Measurements from ENCODE around the gene PLA2G4F.

The PLA2G4F gene, protein sequence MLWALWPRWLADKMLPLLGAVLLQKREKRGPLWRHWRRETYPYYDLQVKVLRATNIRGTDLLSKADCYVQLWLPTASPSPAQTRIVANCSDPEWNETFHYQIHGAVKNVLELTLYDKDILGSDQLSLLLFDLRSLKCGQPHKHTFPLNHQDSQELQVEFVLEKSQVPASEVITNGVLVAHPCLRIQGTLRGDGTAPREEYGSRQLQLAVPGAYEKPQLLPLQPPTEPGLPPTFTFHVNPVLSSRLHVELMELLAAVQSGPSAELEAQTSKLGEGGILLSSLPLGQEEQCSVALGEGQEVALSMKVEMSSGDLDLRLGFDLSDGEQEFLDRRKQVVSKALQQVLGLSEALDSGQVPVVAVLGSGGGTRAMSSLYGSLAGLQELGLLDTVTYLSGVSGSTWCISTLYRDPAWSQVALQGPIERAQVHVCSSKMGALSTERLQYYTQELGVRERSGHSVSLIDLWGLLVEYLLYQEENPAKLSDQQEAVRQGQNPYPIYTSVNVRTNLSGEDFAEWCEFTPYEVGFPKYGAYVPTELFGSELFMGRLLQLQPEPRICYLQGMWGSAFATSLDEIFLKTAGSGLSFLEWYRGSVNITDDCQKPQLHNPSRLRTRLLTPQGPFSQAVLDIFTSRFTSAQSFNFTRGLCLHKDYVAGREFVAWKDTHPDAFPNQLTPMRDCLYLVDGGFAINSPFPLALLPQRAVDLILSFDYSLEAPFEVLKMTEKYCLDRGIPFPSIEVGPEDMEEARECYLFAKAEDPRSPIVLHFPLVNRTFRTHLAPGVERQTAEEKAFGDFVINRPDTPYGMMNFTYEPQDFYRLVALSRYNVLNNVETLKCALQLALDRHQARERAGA

GRCh38 chr15:42156243-42156922, at the start of gene PLA2G4F:
Gene PLA2G4F (minus strand): TSS chr15:42156636. CDS start chr15:42156549, 87 bp downstream.
- no peak for DNase-seq

- no peak for DNase-seq
These were observed 47.5 kb upstream of the PLA2G4F start for GRCh38 chr15:42203891-42204290.

- DNase-seq = no peak
These were observed 46.2 kb upstream of the PLA2G4F start for GRCh38 chr15:42202653-42203052.

GRCh38 chr15:42201801-42202200, 45.4 kb upstream of the PLA2G4F start:
- no peak for DNase-seq

DNA sequence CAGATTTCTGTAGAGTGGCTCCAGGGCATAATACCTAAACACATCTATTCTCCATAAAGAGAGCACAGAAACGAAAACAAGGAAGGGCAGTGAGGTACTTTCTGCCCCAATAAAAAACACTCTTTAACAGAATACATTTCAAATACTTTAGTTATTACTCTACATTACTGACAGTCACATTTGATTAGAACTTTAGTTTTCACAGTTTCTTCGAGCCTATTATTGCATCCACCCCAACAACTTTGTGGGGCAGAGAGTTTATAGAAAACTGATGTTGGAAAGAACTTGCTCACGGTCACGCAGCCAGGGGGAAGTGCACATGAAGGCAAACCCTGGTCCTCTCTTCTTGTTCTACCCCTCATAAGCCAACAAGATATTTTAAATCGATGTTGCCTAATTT, 42.7 kb upstream of the PLA2G4F start:
- no peak for DNase-seq

- no peak for DNase-seq
These were observed 42.1 kb upstream of the PLA2G4F start for GRCh38 chr15:42198516-42198915.

- DNase-seq = no peak
These were observed 38.1 kb upstream of the PLA2G4F start for GRCh38 chr15:42194513-42194912.

DNA sequence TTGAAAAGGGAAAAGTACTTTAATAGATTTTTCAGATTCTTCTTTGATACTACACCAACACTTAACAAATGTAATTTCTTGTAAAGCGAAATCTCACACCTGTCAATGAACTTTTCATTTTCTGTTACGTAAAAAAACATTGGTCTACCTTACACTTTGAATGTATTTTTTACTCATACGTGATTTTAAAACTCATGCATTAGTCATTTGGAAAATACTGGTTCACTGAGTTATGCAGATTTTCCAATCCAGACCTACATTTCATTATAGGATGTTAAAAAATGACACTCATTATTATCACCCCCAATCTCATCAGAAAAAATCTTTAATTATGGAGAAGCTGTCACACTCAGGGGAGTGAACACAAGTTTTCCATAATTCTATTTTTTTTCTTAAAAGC, 36.9 kb upstream of the PLA2G4F start:
- DNase-seq = no peak

DNA sequence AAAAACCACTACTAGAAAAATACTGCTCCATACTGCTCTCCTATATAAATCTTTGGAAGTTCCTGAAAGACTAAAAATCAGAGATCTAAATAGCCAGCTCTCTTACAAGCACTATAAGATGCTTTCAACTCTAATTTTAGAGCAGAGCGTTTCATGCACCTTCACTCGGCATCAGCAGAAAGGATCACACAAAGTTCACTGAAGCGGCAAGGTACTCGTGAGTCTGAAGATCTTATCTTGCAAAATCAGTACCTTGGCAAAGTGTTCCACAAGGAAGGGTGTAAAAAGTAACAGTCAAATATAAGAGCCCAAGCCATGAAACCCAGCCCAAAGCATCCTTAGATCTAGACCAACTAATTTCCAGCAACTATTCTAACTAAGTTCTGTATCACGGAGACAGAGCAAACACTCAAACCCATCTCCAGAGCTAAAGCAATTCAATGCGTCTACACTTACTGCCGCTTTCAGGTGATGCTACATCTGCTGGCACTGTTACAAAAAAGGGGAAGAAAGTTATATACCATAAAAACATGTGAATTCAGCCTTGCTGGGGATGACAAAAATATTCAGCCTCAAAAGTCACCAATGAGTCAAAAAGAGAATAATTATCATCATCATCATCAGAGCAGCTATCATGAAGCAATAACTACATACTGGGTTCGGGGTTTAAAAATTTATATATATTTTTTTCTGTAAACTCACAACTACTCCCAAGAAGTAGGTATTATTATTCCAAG, 35.3 kb upstream of the PLA2G4F start:
- no peak for DNase-seq

- no peak for DNase-seq
These were observed 33.9 kb upstream of the PLA2G4F start for GRCh38 chr15:42190370-42190769.

- no peak for DNase-seq
These were observed 29.4 kb upstream of the PLA2G4F start for GRCh38 chr15:42185801-42186200.

- no peak for DNase-seq
These were observed 28.3 kb upstream of the PLA2G4F start for GRCh38 chr15:42184736-42185135.

DNA sequence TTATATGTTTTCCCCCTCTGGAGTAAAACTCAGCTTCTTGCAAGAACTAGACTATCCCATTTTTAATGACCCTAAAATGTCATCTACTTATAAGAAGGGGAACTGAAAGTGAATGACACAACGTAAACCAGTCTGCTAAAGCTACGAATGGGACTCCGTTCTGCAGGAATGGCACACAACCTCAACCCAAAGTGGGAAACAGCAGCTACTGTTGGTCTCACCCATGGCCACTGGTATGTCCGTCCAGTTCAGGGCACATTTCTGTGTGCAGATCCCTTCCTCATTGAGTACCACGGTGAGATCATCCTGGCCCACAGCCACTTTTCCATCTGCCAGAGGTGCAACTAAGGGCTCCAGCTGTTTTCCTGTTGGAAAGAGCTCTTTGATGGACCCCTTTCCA, 27.9 kb upstream of the PLA2G4F start:
- DNase-seq = no peak

- no peak for DNase-seq
These were observed 26.5 kb upstream of the PLA2G4F start for GRCh38 chr15:42182961-42183360.

DNA sequence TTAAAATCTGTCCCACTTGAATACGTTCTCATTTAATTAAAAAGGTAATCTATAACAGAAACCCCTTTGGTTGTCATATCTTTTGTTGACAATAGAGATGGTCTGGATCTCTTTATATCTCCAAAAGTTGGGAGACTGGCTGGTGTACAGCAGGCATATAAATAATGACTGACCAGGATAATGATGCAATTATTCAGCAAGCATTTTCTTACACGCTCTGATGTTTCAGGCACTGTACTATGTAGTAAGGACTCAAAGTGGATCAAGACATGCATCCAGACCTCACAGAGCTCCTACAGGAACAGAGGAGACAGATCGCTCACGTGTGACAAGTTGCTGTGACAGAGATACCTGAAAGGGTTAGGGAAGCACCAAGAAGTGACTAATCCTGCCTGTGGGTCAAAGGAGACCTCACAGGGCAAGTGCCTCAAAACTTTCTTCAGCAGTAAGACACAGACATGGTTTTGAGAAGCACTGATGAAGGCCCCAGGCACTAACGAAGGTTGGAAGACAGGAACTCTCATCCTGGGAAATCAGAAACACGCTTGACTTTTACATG, 26.0 kb upstream of the PLA2G4F start:
- no peak for DNase-seq

GRCh38 chr15:42178056-42178455, 21.6 kb upstream of the PLA2G4F start:
- DNase-seq = no peak

DNA sequence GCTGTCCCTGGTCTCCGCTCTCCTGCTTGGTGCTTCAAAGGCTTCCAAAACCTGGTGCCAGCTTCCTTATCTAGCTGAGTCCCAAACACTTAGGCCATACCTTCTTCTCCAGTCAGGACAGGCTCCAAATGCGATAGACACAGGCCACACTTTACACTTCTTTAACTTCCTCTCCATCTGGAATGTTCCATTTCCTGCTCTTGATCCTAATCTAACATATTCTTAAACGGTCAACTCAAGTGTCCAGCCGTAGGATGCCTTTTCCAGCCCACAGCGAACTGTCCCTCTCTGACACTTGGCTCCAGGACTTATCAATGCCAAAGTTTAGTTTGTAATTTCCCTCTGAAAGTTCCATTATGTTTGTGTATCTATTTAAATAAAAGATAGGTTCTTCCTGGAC, 19.2 kb upstream of the PLA2G4F start:
- no peak for DNase-seq

- DNase-seq = no peak
These were observed 16.0 kb upstream of the PLA2G4F start for GRCh38 chr15:42172475-42172874.

DNA sequence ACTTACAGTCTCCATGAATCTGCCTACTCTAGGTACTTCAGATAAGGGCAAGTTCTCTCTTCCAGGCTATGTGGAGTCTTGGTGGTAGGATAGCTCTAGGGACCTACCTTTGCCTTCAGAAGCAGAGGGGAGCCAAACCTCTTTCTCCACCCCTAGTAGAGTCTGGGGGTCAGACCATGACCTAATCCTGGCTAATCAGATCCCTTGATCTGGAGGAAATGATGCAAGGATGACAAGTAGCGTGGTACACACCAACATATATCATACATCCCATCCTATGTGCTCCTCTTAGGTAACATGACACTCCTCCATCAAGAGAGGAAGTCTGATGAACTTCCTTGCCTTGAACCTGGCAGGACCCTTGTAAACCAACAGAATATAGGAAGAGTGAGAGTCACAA, 15.4 kb upstream of the PLA2G4F start:
- DNase-seq = no peak

GRCh38 chr15:42171122-42171521, 14.7 kb upstream of the PLA2G4F start:
- no peak for DNase-seq

GRCh38 chr15:42166225-42166940, 9.9 kb upstream of the PLA2G4F start:
- DNase-seq = no peak

GRCh38 chr15:42165106-42165505, 8.7 kb upstream of the PLA2G4F start:
- DNase-seq = no peak
